Erythroblast (primary cell): ENCODE data around the gene AHRR.

ENCODE experiments used
- DNase-seq, 2 experiments: peaks; one replicate each; lab custom pipeline; 2025; lab: John Stamatoyannopoulos, UW
- GATA1 ChIP-seq: IDR thresholded peaks from 2 replicates; pipeline ENCODE4 v1.6.1; 2011; ENCODE audit warnings: low read depth, mild to moderate bottlenecking, control low read depth, low read length, moderate library complexity
- POLR2A ChIP-seq: IDR thresholded peaks from 2 replicates; pipeline ENCODE4 v1.6.1; 2011; ENCODE audit warnings: mild to moderate bottlenecking, low read length

The AHRR gene

GRCh38 chr5:451587-452458 lies 130.3 kb downstream of the AHRR start:
- no peak for DNase-seq
- TF ChIP-seq GATA1 (no peak), POLR2A (no peak)

- no peak for TF ChIP-seq GATA1
- TF ChIP-seq POLR2A, result no peak
- no peak for DNase-seq
Observed at GRCh38 chr5:452978-453710, 131.6 kb downstream of the AHRR start.

- TF ChIP-seq POLR2A (no peak), GATA1 (no peak)
- no peak for DNase-seq
Observed at GRCh38 chr5:453725-454481, 132.4 kb downstream of the AHRR start.

- TF ChIP-seq GATA1 (no peak), POLR2A (no peak)
- DNase-seq, result no peak
Observed at GRCh38 chr5:454936-455335, 133.4 kb downstream of the AHRR start.

- no peak for DNase-seq
- TF ChIP-seq GATA1 (no peak), POLR2A (no peak)
Observed at GRCh38 chr5:455806-456205, 134.3 kb downstream of the AHRR start.

- no peak for TF ChIP-seq POLR2A
- TF ChIP-seq GATA1, result no peak
- no peak for DNase-seq
Observed at GRCh38 chr5:456351-457194, 135.1 kb downstream of the AHRR start.

GRCh38 chr5:457195-457961 lies 135.9 kb downstream of the AHRR start:
- no peak for DNase-seq
- TF ChIP-seq GATA1 (no peak), POLR2A (no peak)

- TF ChIP-seq GATA1 (no peak), POLR2A (no peak)
- no peak for DNase-seq
Observed at GRCh38 chr5:458547-459353, 137.2 kb downstream of the AHRR start.

- TF ChIP-seq POLR2A (no peak), GATA1 (no peak)
- DNase-seq, result no peak
Observed at GRCh38 chr5:459562-460272, 138.2 kb downstream of the AHRR start.

GRCh38 chr5:460273-460625 lies 138.7 kb downstream of the AHRR start:
- no peak for DNase-seq
- TF ChIP-seq GATA1, result no peak
- TF ChIP-seq POLR2A, result no peak

GRCh38 chr5:462051-462481 lies 140.6 kb downstream of the AHRR start:
- no peak for DNase-seq
- no peak for TF ChIP-seq POLR2A
- TF ChIP-seq GATA1, result no peak

- DNase-seq, result no peak
Observed at GRCh38 chr5:463301-463700, 141.8 kb downstream of the AHRR start.

More at GRCh38 chr5:463301-463700, 141.8 kb downstream of the AHRR start:
- TF ChIP-seq POLR2A (no peak), GATA1 (no peak)
